GM18873 (cell line): Measurements from ENCODE around the gene AQP5.

Source experiments
- ATAC-seq: cut with Tn5 transposase; IDR thresholded peaks from one replicate; pipeline ENCODE4 v1.9.1; 2021; ENCODE audit warnings: mild to moderate bottlenecking, moderate library complexity, moderate number of reproducible peaks; ENCODE audit not compliant: unreplicated experiment, low FRiP score

The AQP5 gene

DNA sequence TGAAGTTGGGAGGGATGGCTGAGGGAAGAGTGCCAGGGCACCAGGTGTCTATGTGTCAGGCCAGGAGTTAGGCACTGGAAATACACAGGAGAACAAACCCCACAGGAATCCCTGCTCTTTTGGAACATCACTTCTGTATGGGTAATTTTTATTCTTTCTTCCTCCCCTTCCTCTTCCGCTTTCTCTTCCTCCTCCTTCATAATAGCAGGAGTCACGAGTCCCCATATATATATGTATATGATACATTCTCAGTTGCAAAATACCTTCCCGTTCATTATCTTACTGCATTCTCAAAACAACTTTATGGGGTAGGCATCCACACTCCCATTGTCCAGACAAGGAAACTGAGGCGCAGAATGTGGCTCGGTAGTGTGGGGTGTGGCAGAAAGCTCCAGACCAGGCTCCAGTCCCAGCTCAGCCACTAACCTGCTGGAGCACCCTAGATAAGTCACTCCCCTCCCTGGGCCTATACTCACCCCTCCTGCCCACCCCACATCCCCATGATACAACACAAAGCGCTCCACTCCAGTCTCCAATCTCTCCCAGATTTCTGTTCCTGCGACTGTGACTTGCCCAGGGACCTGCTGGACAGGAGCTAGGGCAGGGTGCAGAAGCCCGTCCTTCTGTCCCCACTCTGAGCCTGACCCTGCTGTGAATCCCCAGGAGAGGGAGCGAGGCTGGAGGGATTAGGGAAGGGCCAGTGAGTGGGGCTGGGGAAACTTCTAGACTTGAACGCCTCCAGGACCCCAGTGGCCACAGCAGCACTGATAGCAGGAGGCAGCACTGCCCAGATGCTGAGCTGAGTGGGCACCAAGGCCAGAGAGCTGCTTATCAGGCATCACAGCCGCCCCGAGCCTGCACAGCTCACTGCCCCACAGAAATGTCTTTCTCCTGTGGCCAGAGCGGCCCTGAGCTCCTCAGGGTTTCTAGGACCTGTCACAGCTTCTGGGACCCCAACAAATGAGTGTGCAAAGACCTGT lies 12.5 kb upstream of the AQP5 start:
- ATAC-seq = no peak

DNA sequence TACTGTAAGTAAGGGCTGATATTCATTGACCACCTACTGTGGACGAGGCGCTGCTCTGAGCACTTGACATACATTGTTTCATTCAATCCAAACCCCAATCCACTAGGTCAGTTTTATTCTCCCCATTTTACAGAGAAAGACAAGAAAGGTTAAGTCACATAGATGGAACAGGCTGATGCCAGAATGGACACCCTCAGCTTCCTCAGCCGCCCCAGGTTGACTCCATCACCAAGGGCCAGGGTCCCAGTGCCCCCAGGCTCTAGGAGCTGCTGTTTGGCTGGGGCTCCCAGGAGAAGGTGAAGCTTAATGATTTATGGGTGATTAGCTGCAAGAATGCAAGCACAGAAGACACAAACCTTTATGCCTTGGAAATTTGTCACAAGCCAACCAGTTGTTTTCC lies 11.8 kb upstream of the AQP5 start:
- ATAC-seq = no peak

DNA sequence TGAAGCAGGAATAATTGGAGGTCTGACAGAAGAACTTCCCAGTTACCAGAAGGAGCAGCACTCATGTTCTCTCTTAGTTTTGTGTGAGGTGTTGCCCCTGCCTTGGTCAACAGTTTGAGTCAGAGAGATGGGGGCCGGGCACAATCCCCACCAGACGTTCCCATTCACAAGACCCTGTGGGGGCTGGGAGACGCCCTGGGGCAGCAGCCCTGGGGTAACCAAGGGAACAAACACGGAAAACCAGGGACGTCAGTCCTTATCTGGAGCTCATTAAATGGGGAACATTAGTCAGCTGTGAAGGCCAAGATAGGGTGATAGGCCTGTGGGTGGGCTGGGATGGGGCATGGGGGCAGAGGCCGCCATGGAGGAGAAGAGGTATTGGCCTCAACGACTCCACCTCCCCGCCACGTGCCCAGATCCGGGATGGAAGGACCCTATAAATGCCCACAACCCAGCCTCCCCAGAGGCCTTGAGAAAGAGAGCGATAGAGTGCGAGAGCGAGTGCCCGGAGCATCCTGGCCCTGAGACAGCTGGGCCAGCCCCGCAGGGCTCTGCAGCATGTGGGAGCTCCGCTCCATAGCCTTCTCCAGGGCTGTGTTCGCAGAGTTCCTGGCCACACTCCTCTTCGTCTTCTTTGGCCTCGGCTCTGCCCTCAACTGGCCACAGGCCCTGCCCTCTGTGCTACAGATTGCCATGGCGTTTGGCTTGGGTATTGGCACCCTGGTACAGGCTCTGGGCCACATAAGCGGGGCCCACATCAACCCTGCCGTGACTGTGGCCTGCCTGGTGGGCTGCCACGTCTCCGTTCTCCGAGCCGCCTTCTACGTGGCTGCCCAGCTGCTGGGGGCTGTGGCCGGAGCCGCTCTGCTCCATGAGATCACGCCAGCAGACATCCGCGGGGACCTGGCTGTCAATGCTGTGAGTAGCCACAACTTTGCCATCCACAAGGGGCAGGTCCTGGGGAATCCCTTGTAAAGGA lies 11.1 kb upstream of the AQP5 start, which contains the start of gene AQP2:
Gene AQP2 (plus strand): TSS at position 465 of the 979 bp plus-strand sequence. CDS start 94 bp downstream, at position 559.
- no peak for ATAC-seq

DNA sequence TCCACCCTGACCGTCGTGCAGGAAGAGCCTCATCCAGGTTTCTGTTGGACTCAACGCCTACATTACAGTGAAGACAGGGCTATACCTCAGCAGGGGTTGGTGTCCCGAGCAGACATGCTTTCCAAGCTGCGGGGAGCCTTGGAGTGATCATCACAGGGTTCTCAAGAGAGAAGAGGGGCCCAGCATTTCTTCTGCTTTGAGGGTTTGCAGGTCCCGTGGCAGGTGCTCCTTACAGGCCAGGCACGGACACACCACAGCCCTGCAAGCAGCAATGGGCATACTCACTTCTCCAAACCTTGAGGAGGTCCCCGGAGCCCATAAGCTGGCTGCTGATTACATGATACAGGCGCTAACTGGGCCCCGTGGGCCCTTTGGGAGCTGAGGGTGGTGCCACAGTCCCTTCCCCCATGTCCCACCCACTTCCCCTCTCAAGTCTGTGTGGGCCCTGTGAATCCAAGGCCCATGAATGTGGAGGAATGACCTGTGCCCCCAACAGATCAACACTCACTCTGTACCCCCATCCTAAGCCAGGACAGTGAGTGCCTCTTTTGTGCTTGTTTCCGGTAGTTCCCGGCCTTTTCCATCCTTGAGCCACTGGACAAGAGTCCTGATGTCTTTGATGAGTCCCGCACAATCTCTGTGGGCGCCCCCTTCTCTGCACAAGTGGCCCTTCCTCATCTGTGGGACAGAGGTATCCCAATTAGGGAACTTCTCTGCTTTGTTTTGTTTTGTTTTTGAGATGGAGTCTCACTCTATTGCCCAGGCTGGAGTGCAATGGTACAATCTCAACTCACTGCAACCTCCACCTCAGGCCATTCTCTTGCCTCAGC lies 10.0 kb upstream of the AQP5 start:
- no peak for ATAC-seq

DNA sequence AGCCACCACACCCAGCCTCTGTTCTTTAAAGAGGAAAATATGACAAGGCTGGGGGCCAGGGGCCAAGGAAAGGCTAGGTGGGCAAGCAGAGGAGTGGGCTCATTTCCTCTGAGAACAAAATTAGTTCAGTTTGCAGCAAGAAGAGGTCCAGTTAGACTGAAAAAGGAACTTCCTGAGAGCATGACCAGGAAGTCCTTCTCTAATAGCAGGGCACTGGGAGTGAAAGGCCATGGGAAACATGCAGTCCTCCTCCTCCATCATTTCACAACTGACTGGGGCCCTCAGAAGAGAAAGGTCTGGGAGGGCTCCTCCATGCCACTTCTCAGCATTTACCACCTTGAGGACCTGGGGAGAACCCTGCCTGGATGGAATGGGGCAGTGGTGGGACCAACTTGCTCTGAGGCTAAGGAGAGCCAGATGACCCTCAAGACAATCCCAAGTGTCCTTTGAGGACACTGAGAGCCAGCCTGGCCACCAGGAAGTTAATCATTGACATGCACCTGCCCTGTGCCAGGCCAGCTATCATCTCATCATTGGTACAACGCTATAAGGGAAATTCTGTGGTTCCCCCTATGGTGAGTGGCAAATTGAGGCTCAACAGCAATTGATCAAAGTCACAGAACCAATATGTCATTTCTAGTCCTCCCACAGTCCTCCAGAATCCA lies 9.1 kb upstream of the AQP5 start:
- no peak for ATAC-seq

DNA sequence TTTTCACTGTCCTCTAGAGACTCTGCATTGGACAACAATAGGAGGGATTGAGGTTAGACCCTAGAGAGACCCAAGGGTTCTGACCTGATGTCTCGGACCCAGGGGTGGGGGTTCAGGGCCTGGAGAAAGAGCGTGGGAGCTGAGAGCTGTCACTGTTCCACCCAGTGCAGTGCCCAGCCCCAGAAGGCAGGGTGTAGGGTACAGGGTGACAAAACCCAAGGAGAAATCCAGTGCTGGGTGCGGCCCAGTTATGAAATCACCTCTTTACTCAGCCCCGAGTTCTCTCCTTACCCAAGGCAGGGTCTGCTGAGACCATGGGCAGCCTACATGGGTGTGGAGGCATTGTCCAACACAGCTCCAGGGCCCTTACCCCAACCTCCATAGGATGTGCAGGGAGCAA lies 8.5 kb upstream of the AQP5 start:
- ATAC-seq = no peak

DNA sequence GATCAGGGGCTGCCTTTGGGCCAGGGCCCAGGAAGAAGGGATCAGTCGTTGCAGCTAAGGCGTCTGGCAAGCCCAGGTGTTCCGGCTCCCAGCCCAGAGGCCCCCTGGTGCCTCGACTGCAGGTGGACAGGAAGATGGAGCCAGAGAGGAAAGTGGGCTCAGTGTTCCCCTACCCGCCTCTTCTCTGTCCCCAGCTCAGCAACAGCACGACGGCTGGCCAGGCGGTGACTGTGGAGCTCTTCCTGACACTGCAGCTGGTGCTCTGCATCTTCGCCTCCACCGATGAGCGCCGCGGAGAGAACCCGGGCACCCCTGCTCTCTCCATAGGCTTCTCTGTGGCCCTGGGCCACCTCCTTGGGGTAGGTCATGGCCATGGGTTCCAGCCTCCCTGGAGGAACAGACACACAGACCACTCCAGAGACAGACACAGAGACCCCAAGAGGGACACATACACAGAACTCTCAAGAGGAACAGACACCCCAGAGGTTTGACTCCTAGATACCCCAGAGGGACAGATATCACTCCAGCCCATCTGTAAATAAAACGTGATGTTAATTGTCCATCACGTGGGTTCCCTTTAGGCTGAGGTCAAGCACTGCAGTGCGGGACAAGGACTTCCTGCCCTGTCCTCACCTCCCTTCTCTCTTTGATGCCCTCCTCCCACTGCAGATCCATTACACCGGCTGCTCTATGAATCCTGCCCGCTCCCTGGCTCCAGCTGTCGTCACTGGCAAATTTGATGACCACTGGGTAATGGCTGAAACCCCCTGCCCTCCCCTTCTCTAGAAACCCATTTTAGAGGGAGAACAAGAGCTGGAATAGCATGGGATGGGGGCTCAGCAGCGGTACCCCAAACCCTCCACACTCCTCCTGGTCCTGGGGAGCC lies 7.5 kb upstream of the AQP5 start:
- no peak for ATAC-seq

DNA sequence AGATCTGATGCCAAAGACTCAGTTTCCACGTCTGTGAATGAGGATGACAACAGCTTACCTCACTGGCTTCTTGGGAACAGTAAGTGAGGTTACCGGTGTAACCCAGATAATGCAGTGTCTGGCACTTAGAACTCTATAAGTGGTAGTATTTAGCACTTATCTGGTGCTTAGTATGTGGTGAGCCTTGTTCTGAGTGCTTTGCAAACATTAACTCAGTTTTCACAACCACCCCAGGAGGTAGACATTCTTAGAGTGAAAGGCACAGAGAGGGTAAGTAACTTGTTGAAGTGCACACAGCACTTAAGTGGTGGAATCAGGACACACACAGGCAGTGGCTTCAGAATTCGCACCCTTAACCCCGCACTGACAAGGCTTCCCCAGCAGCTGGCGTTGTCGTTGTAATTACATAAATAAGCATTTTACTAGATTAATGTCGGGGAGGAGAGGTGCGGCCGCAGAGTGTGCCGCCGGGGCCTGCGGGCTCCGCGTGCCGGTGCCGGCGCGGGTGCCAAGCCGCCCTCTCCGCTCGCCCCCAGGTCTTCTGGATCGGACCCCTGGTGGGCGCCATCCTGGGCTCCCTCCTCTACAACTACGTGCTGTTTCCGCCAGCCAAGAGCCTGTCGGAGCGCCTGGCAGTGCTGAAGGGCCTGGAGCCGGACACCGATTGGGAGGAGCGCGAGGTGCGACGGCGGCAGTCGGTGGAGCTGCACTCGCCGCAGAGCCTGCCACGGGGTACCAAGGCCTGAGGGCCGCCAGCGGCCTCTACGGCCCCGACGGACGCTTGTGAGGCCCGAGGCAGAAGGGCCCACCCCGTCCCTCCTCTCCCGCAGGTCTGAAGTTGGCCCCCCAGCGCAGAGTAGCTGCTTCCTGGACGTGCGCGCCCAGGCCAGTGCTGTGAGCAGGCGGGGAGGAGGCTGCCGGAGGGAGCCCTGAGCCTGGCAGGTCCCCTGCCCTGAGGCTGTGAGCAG lies 6.5 kb upstream of the AQP5 start:
- ATAC-seq = no peak

DNA sequence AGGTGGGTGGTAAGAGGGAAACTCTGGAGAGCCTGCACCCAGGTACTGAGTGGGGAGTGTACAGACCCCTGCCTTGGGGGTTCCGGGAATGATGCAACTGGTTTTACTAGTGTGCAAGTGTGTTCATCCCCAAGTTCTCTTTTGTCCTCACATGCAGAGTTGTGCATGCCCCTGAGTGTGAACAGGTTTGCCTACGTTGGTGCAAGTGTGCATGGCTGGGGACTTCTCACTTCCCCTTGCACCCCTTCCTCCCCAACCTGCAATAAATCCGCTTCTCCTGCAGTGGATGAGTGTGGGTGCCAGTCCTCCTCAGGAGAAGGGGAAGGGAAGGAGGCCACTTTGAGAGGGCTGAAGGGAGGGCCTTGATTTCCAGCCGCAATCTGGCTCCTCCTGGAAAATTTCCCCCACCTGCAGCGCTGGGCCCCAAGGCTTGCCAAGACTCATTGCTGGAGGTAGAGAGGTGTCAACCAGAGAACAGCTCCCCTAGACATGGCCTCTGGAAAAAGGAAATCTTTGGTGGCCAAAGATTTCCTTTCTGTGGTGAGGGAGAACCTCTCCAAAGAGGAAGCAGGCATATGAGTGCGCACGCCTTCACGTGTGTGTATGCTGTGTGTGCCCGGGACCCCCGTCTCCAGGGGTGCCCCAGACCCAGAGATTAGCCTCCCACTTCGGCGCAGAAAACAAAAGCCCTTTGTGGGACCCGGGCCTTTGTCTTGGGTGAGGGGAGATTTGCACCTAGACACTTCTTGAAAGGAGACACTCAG lies 5.6 kb upstream of the AQP5 start:
- ATAC-seq = no peak

DNA sequence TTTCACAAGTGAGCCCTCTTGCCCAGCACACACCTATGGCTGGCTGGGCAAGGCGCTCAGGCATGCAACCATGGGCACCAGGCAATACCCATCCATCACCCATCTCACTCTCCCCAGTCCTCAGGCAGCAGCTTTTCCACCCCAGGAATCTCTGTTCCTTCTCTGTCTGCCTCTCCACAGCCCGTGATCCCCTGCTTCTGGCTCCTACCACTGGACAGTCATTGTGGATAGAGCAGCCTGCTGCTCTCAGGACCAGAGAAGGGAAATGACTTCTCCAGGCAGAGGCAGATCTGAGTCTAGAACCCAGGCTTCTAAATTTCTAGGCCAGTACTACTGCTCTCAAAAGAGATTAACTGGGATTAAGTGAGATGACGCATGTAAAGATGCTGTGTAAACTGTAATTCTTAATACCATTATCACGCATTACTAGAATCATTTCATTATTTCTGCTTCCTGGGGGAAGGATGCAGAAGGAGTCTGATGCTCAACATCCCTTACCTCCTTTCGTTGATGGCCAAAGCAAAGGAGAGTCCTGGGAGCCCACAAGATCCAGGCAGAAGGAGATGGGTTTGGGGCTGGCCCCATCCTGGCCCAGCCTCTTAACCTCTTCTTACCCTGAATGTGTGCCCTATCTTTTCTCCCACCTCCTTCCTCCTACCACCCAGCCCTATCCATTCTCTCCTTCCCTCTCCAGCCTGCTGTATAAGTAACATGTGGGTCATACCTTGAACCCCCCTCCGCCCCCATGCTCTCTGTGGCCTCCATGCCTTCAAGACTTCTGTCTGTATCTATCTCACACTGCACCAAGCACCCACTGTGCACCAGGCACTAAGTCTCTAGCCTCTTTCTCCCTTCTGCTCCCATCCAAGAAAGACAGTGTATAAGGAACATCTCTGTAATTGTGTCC lies 4.8 kb upstream of the AQP5 start:
- ATAC-seq = no peak

DNA sequence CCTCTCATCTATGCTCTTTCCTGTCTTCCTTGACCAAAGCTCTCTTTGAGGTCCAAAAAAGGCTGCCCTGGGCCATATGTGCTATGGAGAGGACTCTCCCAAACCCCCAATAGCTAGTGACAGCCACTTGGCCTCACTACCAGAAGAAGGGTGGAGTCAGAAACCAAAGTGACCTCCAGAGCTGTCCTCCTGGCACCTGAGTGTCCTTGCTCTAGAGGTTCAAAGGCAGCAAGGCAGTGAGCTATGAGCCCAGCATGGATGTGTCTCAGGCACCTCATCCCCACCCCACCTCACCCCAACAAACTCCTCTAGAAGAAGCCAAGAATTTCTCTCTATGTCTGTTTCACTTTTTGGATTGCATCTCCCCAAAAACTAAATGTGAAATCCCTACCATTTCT lies 4.1 kb upstream of the AQP5 start:
- ATAC-seq = no peak

DNA sequence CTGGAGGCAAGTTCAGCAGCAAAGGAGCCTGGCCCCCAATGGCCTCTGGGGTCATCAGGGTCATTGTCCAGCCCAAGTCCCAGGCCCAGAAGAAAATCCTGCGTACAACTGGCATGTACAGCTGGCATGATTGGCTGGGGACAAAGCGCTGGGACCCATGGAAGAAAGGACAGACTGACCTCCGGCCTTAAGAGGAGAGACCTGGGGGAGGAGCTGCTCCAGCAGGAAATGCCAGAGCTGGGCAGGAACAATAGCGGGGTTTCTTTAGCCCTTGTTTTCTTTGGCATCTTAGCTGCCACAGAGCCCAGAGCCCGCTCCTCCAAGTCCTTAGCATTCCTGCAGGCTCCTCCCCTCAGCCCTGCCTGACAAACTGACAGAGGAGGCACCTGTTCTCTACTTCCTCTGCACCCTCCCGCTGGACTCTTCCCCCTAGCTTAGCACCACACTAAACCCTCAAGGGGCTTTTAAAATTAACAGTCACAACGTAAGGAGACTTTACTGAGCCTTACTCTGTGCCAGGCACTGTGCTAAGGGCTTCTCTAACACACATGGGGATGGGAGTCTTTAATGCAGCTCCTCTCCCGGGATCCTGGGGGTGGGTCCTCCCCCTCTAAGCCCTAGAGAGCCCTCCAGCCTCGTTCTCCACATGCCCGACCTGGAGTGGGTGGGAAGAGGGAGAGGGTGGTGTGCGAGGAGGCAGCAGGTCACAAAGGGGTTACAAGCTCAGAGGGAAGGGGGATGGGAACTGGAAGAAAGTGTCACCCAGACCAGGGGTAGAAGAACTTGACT lies 1.8 kb upstream of the AQP5 start:
- ATAC-seq = no peak

DNA sequence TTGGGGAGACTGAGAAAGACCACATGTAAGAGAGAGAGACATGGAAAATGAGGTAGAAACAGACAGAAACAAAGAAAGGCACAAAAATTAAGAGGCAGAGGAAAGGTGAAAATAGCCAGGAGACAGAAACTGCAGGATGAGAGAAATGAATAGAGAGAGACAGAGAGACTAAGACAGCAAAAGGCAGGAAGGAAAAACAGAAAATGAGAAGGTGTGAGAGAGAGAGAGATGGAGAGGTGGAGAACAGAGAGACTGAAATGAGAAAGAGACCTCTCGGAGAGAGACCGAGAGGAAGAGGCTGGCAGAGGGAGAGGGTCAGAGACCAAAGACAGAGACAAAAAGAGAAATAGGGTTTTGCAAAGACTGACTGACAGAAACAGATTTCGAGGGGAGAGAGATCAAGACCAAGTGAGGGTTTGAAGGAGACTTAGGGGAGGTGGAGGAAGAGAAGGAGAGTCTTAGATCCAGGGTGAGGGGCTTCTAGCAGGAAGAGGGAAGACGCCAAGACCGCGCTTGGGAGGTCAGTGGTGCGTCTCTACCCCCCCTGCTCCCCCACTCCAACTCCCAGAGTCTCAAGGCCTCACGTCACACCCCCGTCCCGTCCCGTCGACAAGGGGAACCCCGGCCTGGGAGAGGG lies 1.1 kb upstream of the AQP5 start:
- no peak for ATAC-seq

DNA sequence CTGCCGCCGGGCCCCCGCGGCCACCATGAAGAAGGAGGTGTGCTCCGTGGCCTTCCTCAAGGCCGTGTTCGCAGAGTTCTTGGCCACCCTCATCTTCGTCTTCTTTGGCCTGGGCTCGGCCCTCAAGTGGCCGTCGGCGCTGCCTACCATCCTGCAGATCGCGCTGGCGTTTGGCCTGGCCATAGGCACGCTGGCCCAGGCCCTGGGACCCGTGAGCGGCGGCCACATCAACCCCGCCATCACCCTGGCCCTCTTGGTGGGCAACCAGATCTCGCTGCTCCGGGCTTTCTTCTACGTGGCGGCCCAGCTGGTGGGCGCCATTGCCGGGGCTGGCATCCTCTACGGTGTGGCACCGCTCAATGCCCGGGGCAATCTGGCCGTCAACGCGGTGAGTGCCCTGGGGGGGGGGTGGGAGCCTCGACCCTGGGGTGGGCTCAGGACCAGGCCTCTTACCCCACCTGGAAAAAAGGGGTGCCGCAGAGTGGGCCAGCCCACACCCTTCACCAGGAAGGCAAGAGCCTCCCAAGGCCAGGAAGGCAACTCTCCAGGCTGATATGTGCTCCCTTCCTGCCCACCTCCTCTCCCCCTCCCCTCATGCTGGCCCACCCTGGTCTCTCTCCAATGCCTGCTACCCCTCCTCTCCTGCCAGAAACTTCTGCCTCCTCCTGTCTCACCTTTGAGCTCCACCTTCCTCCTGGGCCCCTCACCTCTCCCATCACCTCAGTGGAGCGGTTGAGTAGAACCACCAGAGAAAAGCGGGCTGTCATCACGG lies 507 bp downstream of the AQP5 start:
- no peak for ATAC-seq
